ENCODE results near the gene DNAJB13.

Gene DNAJB13

GRCh38 chr11:74018331-74019005 is 67.6 kb downstream of the DNAJB13 start:
- DNase-seq, result no peak

DNA sequence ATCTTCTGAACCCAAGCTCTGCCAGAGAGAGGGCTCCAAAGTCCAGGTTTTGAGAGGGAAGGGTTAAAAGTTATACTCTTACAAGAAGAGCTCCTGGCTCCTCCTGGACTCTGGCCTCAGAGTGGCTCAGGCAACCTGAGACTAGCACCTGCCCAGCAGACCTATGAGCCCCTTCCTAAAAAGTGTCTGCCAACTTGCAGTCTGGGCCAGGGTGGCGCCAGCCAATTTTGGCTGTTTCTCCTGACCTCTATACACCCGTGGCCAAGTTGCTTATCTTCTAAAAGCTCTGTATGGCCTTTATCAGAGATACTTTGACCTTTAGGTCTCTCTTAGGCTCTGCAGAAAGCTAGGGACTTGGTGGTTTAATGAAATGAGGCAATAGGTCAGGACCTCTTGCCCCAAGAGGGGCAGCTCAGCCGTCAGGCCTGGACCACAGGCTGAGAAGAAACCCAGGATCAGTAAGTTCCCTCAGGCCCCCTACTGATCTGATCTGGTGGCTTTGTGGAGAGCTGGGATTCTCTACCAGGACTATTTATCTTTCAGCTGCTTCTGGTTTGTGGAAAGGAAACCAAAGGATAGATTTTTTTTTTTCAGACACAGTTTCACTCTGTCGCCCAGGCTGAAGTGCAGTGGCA is 68.4 kb downstream of the DNAJB13 start:
- DNase-seq, result no peak

DNA sequence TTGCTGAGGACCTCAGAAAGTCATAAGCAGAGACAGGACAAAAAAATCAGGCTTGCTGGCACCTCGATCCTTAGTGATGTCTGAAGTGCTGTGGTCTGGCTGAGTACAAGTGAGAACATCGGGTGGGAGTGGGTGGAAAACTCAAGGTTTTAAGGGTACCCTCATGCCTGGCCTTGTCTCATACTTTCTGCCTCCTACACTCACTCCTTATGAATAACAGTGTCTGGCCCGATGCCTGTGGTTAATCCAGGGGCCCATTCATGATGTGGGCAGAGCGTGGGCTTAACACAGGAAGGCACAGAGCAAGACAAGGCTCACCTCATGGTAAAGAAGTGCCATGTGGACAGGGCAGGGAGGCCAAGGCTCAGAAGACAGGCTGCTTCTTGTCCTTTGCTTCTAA is 69.0 kb downstream of the DNAJB13 start:
- DNase-seq, result no peak

Measured in NCI-H446 treated with DMSO at 0.1 percent for 48 hours (cell line).